CD14-positive monocyte (primary cell): ENCODE data around the gene TJP1. TPM values are rescaled to one million over a fixed set of nuclear protein-coding genes. Genes with fewer than 3 reads are reported as not detected.

ENCODE experiments used
- DNase-seq, 3 donors: peaks; one replicate each; pipeline ENCODE4 v3.0.0-alpha.2; 2011 to 2022
- H2AFZ ChIP-seq: 2 replicates; pipeline ENCODE4 v1.6.0; 2012; ENCODE audit warnings: mild to moderate bottlenecking, low read depth, low read length, inconsistent platforms; ENCODE audit not compliant: insufficient read depth, poor library complexity, severe bottlenecking
- H3K27ac ChIP-seq, 2 donors: 1 replicate in 1 of 2; 2 replicates in 1 of 2; pipeline ENCODE4 v1.5.1; 2012 to 2013; ENCODE audit warnings: low read length in 2 of 2, control low read depth in 1 of 2, inconsistent platforms in 1 of 2, low read depth in 1 of 2, mild to moderate bottlenecking in 1 of 2
- H3K27me3 ChIP-seq, 2 donors: one replicate each; pipeline versions ENCODE4 v1.6.0 to v1.6.1; 2011 to 2013; ENCODE audit warnings: low read length in 2 of 2; ENCODE audit not compliant: control insufficient read depth in 2 of 2, insufficient read depth in 2 of 2
- H3K36me3 ChIP-seq, 2 donors: replicated peaks in 1 of 2; 1 replicate in 1 of 2; 2 replicates in 1 of 2; pipeline versions ENCODE4 v1.5.1 to v1.6.1; 2012 to 2013; ENCODE audit warnings: low read length in 2 of 2, control low read depth in 1 of 2, inconsistent platforms in 1 of 2, mild to moderate bottlenecking in 1 of 2; ENCODE audit not compliant: insufficient read depth in 2 of 2, control insufficient read depth in 1 of 2
- H3K4me1 ChIP-seq, 2 donors: 1 replicate in 1 of 2; 2 replicates in 1 of 2; pipeline versions ENCODE4 v1.5.1 to v1.6.1; 2012 to 2013; ENCODE audit warnings: low read length in 2 of 2, control low read depth in 1 of 2, inconsistent platforms in 1 of 2, mild to moderate bottlenecking in 1 of 2, moderate library complexity in 1 of 2; ENCODE audit not compliant: insufficient read depth in 2 of 2, control insufficient read depth in 1 of 2
- H3K4me2 ChIP-seq: replicated peaks from 2 replicates; pipeline ENCODE3; 2012; ENCODE audit warnings: low read length, moderate library complexity, mild to moderate bottlenecking; ENCODE audit not compliant: poor library complexity, severe bottlenecking; ENCODE audit errors: extremely low read depth
- H3K4me3 ChIP-seq, 3 experiments: fragments of 200-600 bp in 1 of 3; sonication (generic) in 1 of 3; replicated peaks in 1 of 3; 1 replicate in 2 of 3; 2 replicates in 1 of 3; pipeline ENCODE4 v1.5.1; 2011 to 2013; ENCODE audit warnings: low read length in 3 of 3, mild to moderate bottlenecking in 3 of 3, control low read depth in 2 of 3, low read depth in 2 of 3, inconsistent platforms in 1 of 3, moderate library complexity in 1 of 3
- H3K79me2 ChIP-seq: 2 replicates; pipeline ENCODE4 v1.6.0; 2012; ENCODE audit warnings: mild to moderate bottlenecking, control low read depth, inconsistent platforms, low read length, moderate library complexity; ENCODE audit not compliant: insufficient read depth
- H3K9ac ChIP-seq: 2 replicates; pipeline ENCODE4 v1.6.0; 2017; ENCODE audit warnings: low read length, mild to moderate bottlenecking; ENCODE audit not compliant: insufficient read depth, poor library complexity, severe bottlenecking
- H3K9me3 ChIP-seq, 2 donors: replicated peaks in 1 of 2; 1 replicate in 1 of 2; 2 replicates in 1 of 2; pipeline versions ENCODE4 v1.5.1 to v1.6.1; 2012 to 2013; ENCODE audit warnings: low read length in 2 of 2, control low read depth in 1 of 2; ENCODE audit not compliant: control insufficient read depth in 1 of 2, insufficient read depth in 1 of 2
- H4K20me1 ChIP-seq: 2 replicates; pipeline ENCODE4 v1.6.0; 2012; ENCODE audit warnings: mild to moderate bottlenecking, low read length, control low read depth, moderate library complexity; ENCODE audit not compliant: insufficient read depth
- H3K27ac Mint-ChIP-seq, 7 donors: one replicate each; pipeline ENCODE4 v1.8.0; 2020; ENCODE audit warnings: mild to moderate bottlenecking in 7 of 7, mixed read lengths in 7 of 7, moderate library complexity in 6 of 7, inconsistent platforms in 2 of 7
- H3K27me3 Mint-ChIP-seq, 3 donors: one replicate each; pipeline ENCODE4 v1.8.0; 2021 to 2022; ENCODE audit warnings: low read depth in 3 of 3, mild to moderate bottlenecking in 3 of 3, mixed read lengths in 3 of 3, moderate library complexity in 3 of 3, inconsistent platforms in 1 of 3
- H3K36me3 Mint-ChIP-seq, 2 donors: one replicate each; pipeline ENCODE4 v1.8.0; 2020; ENCODE audit warnings: mixed read lengths in 2 of 2, inconsistent platforms in 1 of 2, mild to moderate bottlenecking in 1 of 2
- H3K4me1 Mint-ChIP-seq: one replicate; pipeline ENCODE4 v1.8.0; 2020; ENCODE audit warnings: mild to moderate bottlenecking, mixed read lengths
- H3K4me3 Mint-ChIP-seq, 2 donors: one replicate each; pipeline ENCODE4 v1.8.0; 2020; ENCODE audit warnings: mild to moderate bottlenecking in 2 of 2, mixed read lengths in 2 of 2, moderate library complexity in 1 of 2
- H3K9me3 Mint-ChIP-seq, 7 donors: one replicate each; pipeline ENCODE4 v1.8.0; 2020 to 2022; ENCODE audit warnings: mixed read lengths in 7 of 7, mild to moderate bottlenecking in 6 of 7, moderate library complexity in 6 of 7, inconsistent platforms in 2 of 7
- WGBS: methylation state at CpG from one replicate; pipeline ENCODE4 v1.1.5; 2013; ENCODE audit warnings: missing lambda C conversion rate; ENCODE audit not compliant: insufficient coverage; 5-methylcytosine and 5-hydroxymethylcytosine counted together
- intact Hi-C, 2 donors: fragments of 100-400 bp; cut with micrococcal nuclease; formaldehyde crosslinking; loops; one replicate each; pipeline versions ENCODE4 v1.15.0 to v1.15.1; 2023
- polyA plus RNA-seq, 3 donors: library from polyadenylated mRNA; depleted of rRNA in 1 of 3; unstranded in 2 of 3; stranded (reverse) in 1 of 3; fragments of 300-500 nt in 2 of 3; fragments of >200 nt in 1 of 3; fragmentation: Illumina TruSeq in 2 of 3; gene quantifications; 1 replicate in 2 of 3; 2 replicates in 1 of 3; pipeline ENCODE4 v1.2.3, GENCODE V29; 2012 to 2021
- TF ChIP-seq, protein P1 (sequence below): fragments of 200-600 bp; IDR thresholded peaks from one replicate; pipeline ENCODE4 v1.8.0; 2022; ENCODE audit warnings: antibody characterized with exemption, mild to moderate bottlenecking

Gene TJP1
- polyA plus RNA-seq, 3 donors, result not detected

DNA sequence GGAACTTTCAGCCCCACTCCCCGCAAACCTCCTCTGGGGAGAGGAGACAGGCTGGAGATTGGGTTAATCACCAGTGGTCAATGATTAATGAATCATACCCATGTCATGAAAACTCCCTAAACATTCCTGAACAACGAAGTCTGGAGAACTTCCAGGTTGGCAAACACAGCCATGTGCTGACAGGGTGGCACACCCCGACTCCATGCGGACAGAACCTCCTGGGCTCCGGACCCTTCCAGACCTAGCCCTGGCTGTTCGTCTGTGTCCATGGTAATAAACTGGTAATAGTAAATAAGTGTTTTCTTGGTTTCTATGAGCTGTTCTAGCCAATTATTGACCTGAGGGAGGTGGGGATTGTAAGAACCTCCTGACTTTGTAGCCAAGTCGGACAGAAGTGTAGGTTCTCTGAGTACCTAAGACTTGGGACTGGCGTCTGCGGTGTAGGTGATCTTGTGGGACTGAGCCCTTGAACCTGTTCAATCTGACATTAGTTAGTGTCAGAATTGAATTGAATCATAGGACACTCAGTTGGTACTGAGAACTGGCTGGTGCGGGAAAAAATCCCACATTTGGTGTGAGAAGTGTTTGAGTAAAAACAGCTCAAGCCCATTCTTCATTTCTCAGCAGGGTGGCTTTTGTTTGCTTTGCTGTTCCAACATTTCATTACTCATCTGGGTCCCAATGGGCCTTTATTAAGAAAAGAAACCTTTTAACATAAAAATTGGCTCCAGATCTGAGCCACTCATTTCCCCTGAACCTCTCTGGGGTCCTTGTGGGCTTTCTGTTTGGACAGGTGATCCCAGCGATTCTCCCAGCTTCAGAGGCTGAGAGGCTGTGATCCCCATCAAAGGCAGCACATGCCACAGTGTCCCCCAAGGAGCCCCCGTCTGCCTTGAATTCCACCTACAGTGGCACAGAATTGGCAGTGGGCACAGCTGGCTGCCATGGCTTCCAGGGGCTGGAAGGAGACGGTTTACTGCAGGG, 151.0 kb downstream of the TJP1 start:
- no peaks in the 10 kb centered on the region for H4K20me1 ChIP-seq
- peaks cover 0 to 9% (median 3%) of the 10 kb centered on the region in 7 donors for H3K9me3 Mint-ChIP-seq
- DNase-seq, result no peak
- WGBS, result 98% methylated on average over 7 of the region's 13 CpGs
- H3K36me3 Mint-ChIP-seq, result no peaks in the 10 kb centered on the region
- no peaks in the 10 kb centered on the region for H3K4me1 ChIP-seq
- no peak overlapping the region for H3K27ac Mint-ChIP-seq
- TF ChIP-seq, protein P1, sequence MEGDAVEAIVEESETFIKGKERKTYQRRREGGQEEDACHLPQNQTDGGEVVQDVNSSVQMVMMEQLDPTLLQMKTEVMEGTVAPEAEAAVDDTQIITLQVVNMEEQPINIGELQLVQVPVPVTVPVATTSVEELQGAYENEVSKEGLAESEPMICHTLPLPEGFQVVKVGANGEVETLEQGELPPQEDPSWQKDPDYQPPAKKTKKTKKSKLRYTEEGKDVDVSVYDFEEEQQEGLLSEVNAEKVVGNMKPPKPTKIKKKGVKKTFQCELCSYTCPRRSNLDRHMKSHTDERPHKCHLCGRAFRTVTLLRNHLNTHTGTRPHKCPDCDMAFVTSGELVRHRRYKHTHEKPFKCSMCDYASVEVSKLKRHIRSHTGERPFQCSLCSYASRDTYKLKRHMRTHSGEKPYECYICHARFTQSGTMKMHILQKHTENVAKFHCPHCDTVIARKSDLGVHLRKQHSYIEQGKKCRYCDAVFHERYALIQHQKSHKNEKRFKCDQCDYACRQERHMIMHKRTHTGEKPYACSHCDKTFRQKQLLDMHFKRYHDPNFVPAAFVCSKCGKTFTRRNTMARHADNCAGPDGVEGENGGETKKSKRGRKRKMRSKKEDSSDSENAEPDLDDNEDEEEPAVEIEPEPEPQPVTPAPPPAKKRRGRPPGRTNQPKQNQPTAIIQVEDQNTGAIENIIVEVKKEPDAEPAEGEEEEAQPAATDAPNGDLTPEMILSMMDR, result no peak
- H3K79me2 ChIP-seq, result no peaks in the 10 kb centered on the region
- no peak overlapping the region for H3K4me3 ChIP-seq
- no peaks in the 10 kb centered on the region for H3K4me1 Mint-ChIP-seq
- no peaks in the 10 kb centered on the region for H3K36me3 ChIP-seq
- H3K9me3 ChIP-seq, result no peaks in the 10 kb centered on the region
- intact Hi-C loops, result no loop called here
- H3K9ac ChIP-seq, result no peak overlapping the region
- no peak overlapping the region for H3K27ac ChIP-seq
- no peak overlapping the region for H3K4me3 Mint-ChIP-seq
- H3K4me2 ChIP-seq, result no peak overlapping the region
- H3K27me3 ChIP-seq, result peaks cover 3 to 29% of the 10 kb centered on the region in 2 donors
- no peak overlapping the region for H2AFZ ChIP-seq
- H3K27me3 Mint-ChIP-seq, result peaks cover 28 to 38% (median 29%) of the 10 kb centered on the region in 3 donors

DNA sequence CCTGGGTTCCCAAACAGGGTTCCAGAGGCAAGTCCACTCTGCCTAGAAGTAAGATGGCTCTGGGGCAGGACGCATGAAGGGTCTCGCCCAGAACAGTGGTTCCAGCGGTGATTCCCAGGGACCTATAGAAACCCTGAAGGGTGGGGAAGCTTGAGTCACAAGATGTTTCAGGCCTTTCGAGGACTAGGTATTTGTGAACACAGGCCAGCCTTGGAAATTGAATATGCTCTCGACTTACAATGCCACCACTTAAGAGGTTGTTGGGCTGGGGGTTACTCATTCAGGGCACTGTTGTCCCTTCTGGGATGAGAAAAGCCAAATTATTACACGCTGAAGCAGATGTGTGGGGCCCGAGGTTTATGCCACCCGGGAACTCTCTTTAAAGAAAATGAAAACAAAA, 152.0 kb downstream of the TJP1 start:
- TF ChIP-seq, protein P1, result no peak
- Histone ChIP-seq H3K4me2 (no peak overlapping the region), H4K20me1 (no peaks in the 10 kb centered on the region), H3K4me1 (no peaks in the 10 kb centered on the region), H2AFZ (no peak overlapping the region), H3K27me3 (peaks cover 3 to 20% of the 10 kb centered on the region in 2 donors), H3K9ac (no peak overlapping the region), H3K79me2 (no peaks in the 10 kb centered on the region), H3K36me3 (no peaks in the 10 kb centered on the region), H3K27ac (no peak overlapping the region), H3K9me3 (no peaks in the 10 kb centered on the region), H3K4me3 (no peak overlapping the region)
- H3K27ac Mint-ChIP-seq, result no peak overlapping the region
- H3K36me3 Mint-ChIP-seq, result no peaks in the 10 kb centered on the region
- intact Hi-C loops, result no loop called here
- peaks cover 19 to 30% (median 20%) of the 10 kb centered on the region in 3 donors for H3K27me3 Mint-ChIP-seq
- no peak for DNase-seq
- H3K4me1 Mint-ChIP-seq, result no peaks in the 10 kb centered on the region
- peaks cover 0 to 7% (median 3%) of the 10 kb centered on the region in 7 donors for H3K9me3 Mint-ChIP-seq
- H3K4me3 Mint-ChIP-seq, result no peak overlapping the region
- WGBS, result 100% methylated on average over 3 of the region's 8 CpGs
